ENCODE results near the gene BRAT1. TPM values are rescaled to one million over a fixed set of nuclear protein-coding genes. Genes with fewer than 3 reads are reported as not detected.

The BRAT1 gene
- total and polyA plus RNA-seq, 2 experiments from 2014 or later = 19.2 to 45.0 TPM

DNA sequence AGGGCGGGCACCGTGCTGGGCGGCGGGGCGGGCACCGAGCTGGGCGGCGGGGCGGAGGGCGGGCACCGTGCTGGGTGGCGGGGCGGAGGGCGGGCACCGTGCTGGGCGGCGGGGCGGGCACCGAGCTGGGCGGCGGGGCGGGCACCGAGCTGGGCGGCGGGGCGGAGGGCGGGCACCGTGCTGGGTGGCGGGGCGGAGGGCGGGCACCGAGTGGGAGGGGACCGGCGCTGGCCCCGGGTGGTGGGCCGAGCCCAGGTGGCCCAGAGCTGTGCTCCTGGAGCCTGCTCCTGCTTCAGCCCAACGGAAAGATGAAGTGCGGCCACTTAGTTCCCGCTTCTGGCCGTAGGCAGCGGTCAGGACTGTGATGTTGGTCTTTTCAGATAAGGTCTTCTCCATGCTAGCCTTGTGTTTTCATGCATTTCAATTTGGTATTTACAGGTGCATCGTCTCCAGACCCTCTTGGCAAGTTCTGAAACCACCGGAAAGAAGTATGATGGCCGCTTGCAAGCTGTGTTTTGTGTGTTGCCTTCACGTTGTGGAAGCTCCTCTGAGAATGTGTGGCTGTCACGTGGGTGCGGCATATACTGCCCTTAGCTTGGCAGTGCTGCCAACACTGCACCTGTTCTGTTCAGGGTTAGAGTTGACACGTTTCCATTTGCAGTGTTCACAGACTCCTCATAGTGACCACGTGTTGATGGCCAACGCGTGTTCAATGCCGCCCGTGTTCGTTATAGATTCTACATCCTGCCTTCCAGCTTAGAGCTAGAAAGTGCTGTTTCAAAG lies 28.7 kb upstream of the BRAT1 start:
- Histone ChIP-seq H4K20me1 (ENCODE audit: insufficient read depth, poor library complexity, severe bottlenecking) (no peaks in the 10 kb centered on the region), H3K4me2 (no peak overlapping the region), H3K36me3 (replicated peaks; ENCODE audit: insufficient read depth, low read depth) (no peaks in the 10 kb centered on the region), H3K9me2 (replicated peaks; ENCODE audit: insufficient read depth) (no peaks in the 10 kb centered on the region), H3K27me3 (no peaks in the 10 kb centered on the region), H3K4me3 (no peak overlapping the region), H3K9me3 (ENCODE audit: low read depth) (no peaks in the 10 kb centered on the region), H3K4me1 (ENCODE audit: insufficient read depth) (no peaks in the 10 kb centered on the region), H3K27ac (no peak overlapping the region), H3K79me2 (no peaks in the 10 kb centered on the region), H2AFZ (no peak overlapping the region)
- TF ChIP-seq EZH2 (IDR thresholded peaks at IDR 0.05; ENCODE audit: borderline replicate concordance) = no peak
- no peak for DNase-seq (ENCODE audit: low spot score)
- 97% methylated on average over 18 of the region's 54 CpGs for WGBS (ENCODE audit: low lambda C conversion rate, missing lambda C conversion rate)

DNA sequence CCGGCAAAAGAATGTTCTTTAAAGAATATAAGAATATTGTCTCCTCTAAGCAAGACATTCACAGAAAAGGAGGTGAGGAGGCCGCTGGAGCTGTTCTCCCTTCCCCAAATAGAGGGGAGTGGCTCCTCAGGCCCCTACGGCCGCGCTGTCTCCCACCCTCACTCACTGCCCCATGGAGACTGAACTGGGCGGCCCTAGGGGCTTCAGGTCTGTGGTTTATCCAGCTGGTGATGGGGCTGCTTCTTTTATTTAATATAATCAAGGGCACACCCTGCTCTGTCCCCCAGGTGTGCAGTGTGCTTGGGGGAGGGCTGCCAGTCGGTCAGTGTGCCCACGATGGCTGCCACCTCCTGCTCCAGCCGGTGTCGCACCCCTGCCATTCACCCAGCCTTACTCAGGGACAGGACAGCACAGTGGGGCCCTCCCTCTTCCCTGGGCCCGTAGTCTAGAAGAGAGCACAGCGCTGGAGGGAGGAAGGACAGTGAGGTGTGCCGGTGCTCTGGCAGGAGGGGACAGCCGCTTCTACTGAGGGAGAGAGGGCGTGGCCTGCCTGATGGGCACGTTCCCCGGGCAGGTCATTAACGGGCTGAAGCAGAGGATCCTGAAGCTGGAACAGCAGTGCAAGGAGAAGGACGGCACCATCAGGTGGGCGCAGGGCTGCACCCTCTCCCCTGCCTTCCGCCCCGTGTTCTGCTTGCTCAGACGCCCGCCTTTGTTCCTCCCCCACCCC lies 26.8 kb upstream of the BRAT1 start:
- Histone ChIP-seq H3K79me2 (no peaks in the 10 kb centered on the region), H3K27ac (no peak overlapping the region), H3K4me1 (ENCODE audit: insufficient read depth) (no peaks in the 10 kb centered on the region), H3K27me3 (no peaks in the 10 kb centered on the region), H3K36me3 (replicated peaks; ENCODE audit: insufficient read depth, low read depth) (no peaks in the 10 kb centered on the region), H2AFZ (no peak overlapping the region), H3K4me3 (no peak overlapping the region), H4K20me1 (ENCODE audit: insufficient read depth, poor library complexity, severe bottlenecking) (no peaks in the 10 kb centered on the region), H3K4me2 (no peak overlapping the region), H3K9me3 (ENCODE audit: low read depth) (no peaks in the 10 kb centered on the region), H3K9me2 (replicated peaks; ENCODE audit: insufficient read depth) (no peaks in the 10 kb centered on the region)
- TF ChIP-seq EZH2phosphoT487 (IDR thresholded peaks at IDR 0.05; ENCODE audit: low read depth, severe bottlenecking, unreplicated experiment) = no peak
- no peak for DNase-seq (ENCODE audit: low spot score)
- 92% methylated on average over 24 of the region's 24 CpGs for WGBS (ENCODE audit: low lambda C conversion rate, missing lambda C conversion rate)

DNA sequence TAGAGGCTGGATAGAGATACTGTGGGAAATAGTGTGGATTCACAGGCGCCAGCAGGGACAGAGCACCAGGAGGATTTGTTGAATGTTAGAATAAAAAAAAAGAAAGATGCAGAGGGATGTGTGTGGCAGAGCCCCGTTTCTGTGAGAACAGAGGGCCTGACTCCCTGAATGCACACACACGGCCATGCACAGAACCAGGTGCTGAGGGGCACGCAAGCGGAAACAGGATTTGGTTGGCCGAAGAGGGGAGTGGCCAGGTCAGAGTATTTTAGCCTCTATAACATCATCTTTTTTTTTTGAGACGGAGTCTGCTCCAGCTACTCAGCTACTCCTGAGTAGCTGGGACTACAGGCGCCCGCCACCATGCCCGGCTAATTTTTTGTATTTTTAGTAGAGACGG lies 25.3 kb upstream of the BRAT1 start:
- no peaks in the 10 kb centered on the region for H3K4me1 ChIP-seq (ENCODE audit: insufficient read depth)
- H3K36me3 ChIP-seq (replicated peaks; ENCODE audit: insufficient read depth, low read depth) = no peaks in the 10 kb centered on the region
- H2AFZ ChIP-seq = no peak overlapping the region
- TF ChIP-seq EZH2 (IDR thresholded peaks at IDR 0.05; ENCODE audit: borderline replicate concordance) = no peak
- TF ChIP-seq EZH2phosphoT487 (IDR thresholded peaks at IDR 0.05; ENCODE audit: low read depth, severe bottlenecking, unreplicated experiment) = no peak
- TF ChIP-seq, protein P1, sequence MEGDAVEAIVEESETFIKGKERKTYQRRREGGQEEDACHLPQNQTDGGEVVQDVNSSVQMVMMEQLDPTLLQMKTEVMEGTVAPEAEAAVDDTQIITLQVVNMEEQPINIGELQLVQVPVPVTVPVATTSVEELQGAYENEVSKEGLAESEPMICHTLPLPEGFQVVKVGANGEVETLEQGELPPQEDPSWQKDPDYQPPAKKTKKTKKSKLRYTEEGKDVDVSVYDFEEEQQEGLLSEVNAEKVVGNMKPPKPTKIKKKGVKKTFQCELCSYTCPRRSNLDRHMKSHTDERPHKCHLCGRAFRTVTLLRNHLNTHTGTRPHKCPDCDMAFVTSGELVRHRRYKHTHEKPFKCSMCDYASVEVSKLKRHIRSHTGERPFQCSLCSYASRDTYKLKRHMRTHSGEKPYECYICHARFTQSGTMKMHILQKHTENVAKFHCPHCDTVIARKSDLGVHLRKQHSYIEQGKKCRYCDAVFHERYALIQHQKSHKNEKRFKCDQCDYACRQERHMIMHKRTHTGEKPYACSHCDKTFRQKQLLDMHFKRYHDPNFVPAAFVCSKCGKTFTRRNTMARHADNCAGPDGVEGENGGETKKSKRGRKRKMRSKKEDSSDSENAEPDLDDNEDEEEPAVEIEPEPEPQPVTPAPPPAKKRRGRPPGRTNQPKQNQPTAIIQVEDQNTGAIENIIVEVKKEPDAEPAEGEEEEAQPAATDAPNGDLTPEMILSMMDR (IDR thresholded peaks at IDR 0.05; ENCODE audit: poor library complexity) = no peak
- H3K9me3 ChIP-seq (ENCODE audit: low read depth) = no peaks in the 10 kb centered on the region
- no peak overlapping the region for H3K27ac ChIP-seq
- no peak overlapping the region for H3K4me3 ChIP-seq
- WGBS (ENCODE audit: low lambda C conversion rate, missing lambda C conversion rate) = 97% methylated on average over 11 of the region's 11 CpGs
- no peaks in the 10 kb centered on the region for H3K27me3 ChIP-seq
- H3K79me2 ChIP-seq = no peaks in the 10 kb centered on the region
- H3K4me2 ChIP-seq = no peak overlapping the region
- no peaks in the 10 kb centered on the region for H4K20me1 ChIP-seq (ENCODE audit: insufficient read depth, poor library complexity, severe bottlenecking)
- DNase-seq (ENCODE audit: low spot score) = no peak
- no peaks in the 10 kb centered on the region for H3K9me2 ChIP-seq (replicated peaks; ENCODE audit: insufficient read depth)

DNA sequence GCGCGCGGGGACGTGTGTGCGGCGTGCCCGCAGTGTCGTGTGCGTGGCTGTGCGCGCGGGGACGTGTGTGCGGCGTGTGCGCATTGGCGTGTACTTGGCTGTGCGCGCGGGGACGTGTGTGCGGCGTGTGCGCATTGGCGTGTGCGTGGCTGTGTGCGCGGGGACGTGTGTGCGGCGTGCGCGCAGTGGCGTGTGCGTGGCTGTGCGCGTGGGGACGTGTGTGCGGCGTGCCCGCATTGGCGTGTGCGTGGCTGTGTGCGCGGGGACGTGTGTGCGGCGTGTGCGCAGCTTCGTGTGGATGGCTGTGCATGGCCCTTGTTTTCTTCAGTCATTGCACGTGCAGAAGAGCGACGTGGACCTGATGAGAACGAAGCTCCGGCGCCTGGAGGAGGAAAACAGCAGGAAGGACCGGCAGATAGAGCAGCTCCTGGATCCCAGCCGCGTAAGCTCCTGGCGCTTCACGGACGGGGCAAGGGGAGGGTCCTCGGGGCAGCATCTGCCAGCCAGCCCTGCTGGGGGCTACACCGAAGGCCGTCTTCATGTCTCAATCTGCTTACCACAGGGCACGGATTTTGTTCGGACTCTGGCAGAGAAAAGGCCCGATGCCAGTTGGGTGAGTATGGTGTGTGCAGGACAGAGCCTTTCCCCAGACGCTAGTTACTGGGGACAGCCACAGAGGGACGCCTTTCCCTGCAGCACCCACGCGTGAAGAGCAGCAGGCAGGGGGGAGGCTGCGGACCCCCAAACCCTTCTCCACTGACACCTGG lies 22.8 kb upstream of the BRAT1 start:
- TF ChIP-seq EZH2phosphoT487 (IDR thresholded peaks at IDR 0.05; ENCODE audit: low read depth, severe bottlenecking, unreplicated experiment) = no peak
- no peak for TF ChIP-seq EZH2 (IDR thresholded peaks at IDR 0.05; ENCODE audit: borderline replicate concordance)
- TF ChIP-seq, protein P1 (IDR thresholded peaks at IDR 0.05; ENCODE audit: poor library complexity) = no peak
- H3K27me3 ChIP-seq = no peaks in the 10 kb centered on the region
- no peak overlapping the region for H3K4me3 ChIP-seq
- no peaks in the 10 kb centered on the region for H3K9me2 ChIP-seq (replicated peaks; ENCODE audit: insufficient read depth)
- 96% methylated on average over 35 of the region's 73 CpGs for WGBS (ENCODE audit: low lambda C conversion rate, missing lambda C conversion rate)
- DNase-seq (ENCODE audit: low spot score) = no peak
- no peaks in the 10 kb centered on the region for H3K79me2 ChIP-seq
- no peaks in the 10 kb centered on the region for H3K9me3 ChIP-seq (ENCODE audit: low read depth)
- no peak overlapping the region for H2AFZ ChIP-seq
- no peaks in the 10 kb centered on the region for H3K36me3 ChIP-seq (replicated peaks; ENCODE audit: insufficient read depth, low read depth)
- no peaks in the 10 kb centered on the region for H4K20me1 ChIP-seq (ENCODE audit: insufficient read depth, poor library complexity, severe bottlenecking)
- no peak overlapping the region for H3K27ac ChIP-seq
- H3K4me1 ChIP-seq (ENCODE audit: insufficient read depth) = no peaks in the 10 kb centered on the region
- no peak overlapping the region for H3K4me2 ChIP-seq

Data from hepatocyte (in vitro differentiated cells).